HL-60 (cell line): Measurements from ENCODE around the gene SCUBE1.

ENCODE experiments used
- DNase-seq, 2 experiments: peaks; one replicate each; pipeline ENCODE4 v3.0.0-alpha.2; 2010 to 2020; ENCODE audit warnings: low read depth in 1 of 2, low spot score in 1 of 2
- H3K27ac ChIP-seq: fragments of 250-450 bp; sonication (Bioruptor Pico); replicated peaks from 2 replicates; pipeline ENCODE4 v1.5.1; 2020; ENCODE audit warnings: mild to moderate bottlenecking, moderate library complexity
- H3K27me3 ChIP-seq: fragments of 250-450 bp; sonication (Bioruptor Pico); 2 replicates; pipeline ENCODE4 v1.5.1; 2021; ENCODE audit warnings: mild to moderate bottlenecking, moderate library complexity; ENCODE audit not compliant: insufficient read depth, poor library complexity, severe bottlenecking
- H3K4me3 ChIP-seq: replicated peaks from 2 replicates; pipeline ENCODE4 v1.5.1; 2011; ENCODE audit warnings: mild to moderate bottlenecking, control low read depth, low read length; ENCODE audit not compliant: insufficient read depth
- CTCF ChIP-seq: IDR thresholded peaks from one replicate; pipeline ENCODE4 v1.5.1; 2011; ENCODE audit warnings: low read length, control low read depth, inconsistent platforms; ENCODE audit not compliant: insufficient read depth
- GABPA ChIP-seq: IDR thresholded peaks from 2 replicates; pipeline ENCODE4 v1.6.1; 2012; ENCODE audit warnings: low read depth
- POLR2AphosphoS5 ChIP-seq: IDR thresholded peaks from 2 replicates; pipeline ENCODE4 v1.6.1; 2012; ENCODE audit warnings: low read depth
- REST ChIP-seq: IDR thresholded peaks from 2 replicates; pipeline ENCODE4 v1.6.1; 2012; ENCODE audit warnings: low read depth; ENCODE audit not compliant: insufficient replicate concordance
- SPI1 ChIP-seq: IDR thresholded peaks from 2 replicates; pipeline ENCODE4 v1.6.1; 2012; ENCODE audit warnings: low read depth, mild to moderate bottlenecking, borderline replicate concordance

SCUBE1 gene

DNA sequence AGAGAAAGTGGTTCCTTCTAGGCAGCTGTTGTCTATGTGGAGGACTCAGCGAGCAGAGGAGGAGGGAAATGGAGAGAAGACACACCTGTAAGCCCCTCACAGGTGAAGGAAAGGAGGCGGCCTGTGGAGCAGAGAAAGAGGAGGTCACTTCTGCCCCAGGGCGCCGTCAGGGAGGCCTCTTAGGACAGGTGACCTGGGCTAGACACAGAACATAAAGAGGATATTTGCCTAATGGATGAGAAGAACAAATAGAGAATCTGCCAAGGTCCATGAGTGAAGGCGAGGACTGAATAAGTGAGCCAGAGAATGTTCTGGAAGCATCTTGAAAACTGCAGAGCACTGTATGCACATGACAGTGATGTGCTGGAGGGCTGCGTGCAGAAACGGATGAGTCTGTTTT is 2.2 kb upstream of the SCUBE1 start:
- Histone ChIP-seq H3K4me3 (no peak overlapping the region), H3K27ac (no peak overlapping the region), H3K27me3 (peaks cover 12% of the 10 kb centered on the region)
- no peak for DNase-seq
- TF ChIP-seq REST (no peak), GABPA (no peak), SPI1 (no peak), POLR2AphosphoS5 (no peak)

GRCh38 chr22:43344520-43344787 is 1.3 kb upstream of the SCUBE1 start:
- TF ChIP-seq CTCF = no peak
- no peak for TF ChIP-seq GABPA
- no peak for TF ChIP-seq POLR2AphosphoS5
- TF ChIP-seq REST = no peak
- no peak for TF ChIP-seq SPI1
- no peak for DNase-seq
- Histone ChIP-seq H3K27me3 (peaks cover 12% of the 10 kb centered on the region), H3K4me3 (no peak overlapping the region), H3K27ac (no peak overlapping the region)

DNA sequence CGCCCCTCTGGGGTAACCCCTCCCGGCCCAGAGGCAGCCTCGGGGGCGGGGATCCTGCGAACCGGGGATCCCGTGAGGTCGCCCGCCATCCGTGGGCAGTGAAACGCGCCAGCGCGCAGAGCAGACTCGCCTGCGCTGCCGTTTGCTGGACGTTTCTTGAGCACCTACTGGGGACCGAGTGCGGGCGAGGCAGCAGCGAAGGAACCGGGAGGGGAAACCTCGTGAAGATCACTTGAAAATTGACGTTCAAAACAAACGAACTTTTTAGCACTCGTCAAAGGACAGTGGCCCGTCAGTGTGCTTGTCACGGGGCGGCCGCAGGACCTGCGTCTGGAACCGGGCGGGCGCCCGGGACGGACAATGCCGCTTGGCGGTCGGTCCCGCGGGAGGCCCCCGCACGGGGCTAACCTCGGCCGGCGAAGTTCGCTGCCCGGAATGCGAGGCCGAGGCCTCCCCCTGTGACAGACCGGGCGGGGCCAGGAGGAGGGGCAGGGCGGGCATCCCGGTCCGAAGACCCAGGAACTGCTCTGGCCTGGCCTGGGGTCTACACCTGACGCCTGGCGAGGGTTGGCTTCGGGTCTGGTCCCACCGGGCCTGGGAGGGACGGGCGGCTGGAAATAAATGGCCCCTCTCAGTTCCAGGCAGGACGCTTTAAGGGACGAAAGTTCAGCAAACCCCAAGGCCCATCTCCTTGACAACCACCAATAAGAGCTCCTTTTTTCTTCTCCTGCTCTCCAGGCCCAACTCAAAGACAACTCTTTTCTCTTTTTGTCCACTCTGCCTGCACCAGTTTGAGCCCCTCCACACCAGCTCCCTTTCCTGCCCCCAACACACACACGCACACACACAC is 723 bp upstream of the SCUBE1 start:
- DNase-seq = no peak
- peaks cover 12% of the 10 kb centered on the region for H3K27me3 ChIP-seq
- TF ChIP-seq CTCF = no peak
- no peak for TF ChIP-seq REST
- no peak for TF ChIP-seq POLR2AphosphoS5
- no peak for TF ChIP-seq SPI1
- no peak for TF ChIP-seq GABPA
- peak overlapping the region; percentile 21 for H3K4me3 ChIP-seq
- no peak overlapping the region for H3K27ac ChIP-seq
